Measurements from ENCODE around the gene SMTN.

GRCh38 chr22:31130873-31131272, 49.8 kb downstream of the SMTN start:
- TF ChIP-seq CTCF (IDR thresholded peaks at IDR 0.05; ENCODE audit: low read depth, low read length, missing input control): no peak
- TF ChIP-seq, protein P1, sequence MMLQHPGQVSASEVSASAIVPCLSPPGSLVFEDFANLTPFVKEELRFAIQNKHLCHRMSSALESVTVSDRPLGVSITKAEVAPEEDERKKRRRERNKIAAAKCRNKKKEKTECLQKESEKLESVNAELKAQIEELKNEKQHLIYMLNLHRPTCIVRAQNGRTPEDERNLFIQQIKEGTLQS (IDR thresholded peaks at IDR 0.05): no peak
- no peak for TF ChIP-seq MAX (IDR thresholded peaks at IDR 0.05)
- TF ChIP-seq, protein P2, sequence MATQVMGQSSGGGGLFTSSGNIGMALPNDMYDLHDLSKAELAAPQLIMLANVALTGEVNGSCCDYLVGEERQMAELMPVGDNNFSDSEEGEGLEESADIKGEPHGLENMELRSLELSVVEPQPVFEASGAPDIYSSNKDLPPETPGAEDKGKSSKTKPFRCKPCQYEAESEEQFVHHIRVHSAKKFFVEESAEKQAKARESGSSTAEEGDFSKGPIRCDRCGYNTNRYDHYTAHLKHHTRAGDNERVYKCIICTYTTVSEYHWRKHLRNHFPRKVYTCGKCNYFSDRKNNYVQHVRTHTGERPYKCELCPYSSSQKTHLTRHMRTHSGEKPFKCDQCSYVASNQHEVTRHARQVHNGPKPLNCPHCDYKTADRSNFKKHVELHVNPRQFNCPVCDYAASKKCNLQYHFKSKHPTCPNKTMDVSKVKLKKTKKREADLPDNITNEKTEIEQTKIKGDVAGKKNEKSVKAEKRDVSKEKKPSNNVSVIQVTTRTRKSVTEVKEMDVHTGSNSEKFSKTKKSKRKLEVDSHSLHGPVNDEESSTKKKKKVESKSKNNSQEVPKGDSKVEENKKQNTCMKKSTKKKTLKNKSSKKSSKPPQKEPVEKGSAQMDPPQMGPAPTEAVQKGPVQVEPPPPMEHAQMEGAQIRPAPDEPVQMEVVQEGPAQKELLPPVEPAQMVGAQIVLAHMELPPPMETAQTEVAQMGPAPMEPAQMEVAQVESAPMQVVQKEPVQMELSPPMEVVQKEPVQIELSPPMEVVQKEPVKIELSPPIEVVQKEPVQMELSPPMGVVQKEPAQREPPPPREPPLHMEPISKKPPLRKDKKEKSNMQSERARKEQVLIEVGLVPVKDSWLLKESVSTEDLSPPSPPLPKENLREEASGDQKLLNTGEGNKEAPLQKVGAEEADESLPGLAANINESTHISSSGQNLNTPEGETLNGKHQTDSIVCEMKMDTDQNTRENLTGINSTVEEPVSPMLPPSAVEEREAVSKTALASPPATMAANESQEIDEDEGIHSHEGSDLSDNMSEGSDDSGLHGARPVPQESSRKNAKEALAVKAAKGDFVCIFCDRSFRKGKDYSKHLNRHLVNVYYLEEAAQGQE (IDR thresholded peaks at IDR 0.05): no peak
- TF ChIP-seq TAF1 (conservative IDR thresholded peaks at IDR 0.05): no peak
- TF ChIP-seq, protein P3, sequence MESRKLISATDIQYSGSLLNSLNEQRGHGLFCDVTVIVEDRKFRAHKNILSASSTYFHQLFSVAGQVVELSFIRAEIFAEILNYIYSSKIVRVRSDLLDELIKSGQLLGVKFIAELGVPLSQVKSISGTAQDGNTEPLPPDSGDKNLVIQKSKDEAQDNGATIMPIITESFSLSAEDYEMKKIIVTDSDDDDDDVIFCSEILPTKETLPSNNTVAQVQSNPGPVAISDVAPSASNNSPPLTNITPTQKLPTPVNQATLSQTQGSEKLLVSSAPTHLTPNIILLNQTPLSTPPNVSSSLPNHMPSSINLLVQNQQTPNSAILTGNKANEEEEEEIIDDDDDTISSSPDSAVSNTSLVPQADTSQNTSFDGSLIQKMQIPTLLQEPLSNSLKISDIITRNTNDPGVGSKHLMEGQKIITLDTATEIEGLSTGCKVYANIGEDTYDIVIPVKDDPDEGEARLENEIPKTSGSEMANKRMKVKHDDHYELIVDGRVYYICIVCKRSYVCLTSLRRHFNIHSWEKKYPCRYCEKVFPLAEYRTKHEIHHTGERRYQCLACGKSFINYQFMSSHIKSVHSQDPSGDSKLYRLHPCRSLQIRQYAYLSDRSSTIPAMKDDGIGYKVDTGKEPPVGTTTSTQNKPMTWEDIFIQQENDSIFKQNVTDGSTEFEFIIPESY (IDR thresholded peaks at IDR 0.05): no peak
- no peak for TF ChIP-seq FOXA1 (IDR thresholded peaks at IDR 0.05)
- no peak for TF ChIP-seq RAD21 (IDR thresholded peaks at IDR 0.05)
- TF ChIP-seq RXRA (IDR thresholded peaks at IDR 0.05): no peak
- no peak for TF ChIP-seq YY1 (IDR thresholded peaks at IDR 0.05)
- no peak for TF ChIP-seq JUND (IDR thresholded peaks at IDR 0.05)
- TF ChIP-seq GABPA (IDR thresholded peaks at IDR 0.05 in 1 of 2, conservative IDR thresholded peaks at IDR 0.05 in 1 of 2): no peak

All from liver (tissue), 3 donors.